WTC11 (cell line): ENCODE results near the gene ZNF367.

Experiments
- CTCF ChIP-seq: fragments of 200-600 bp; IDR thresholded peaks from 2 replicates; pipeline ENCODE4 v1.8.0; 2022; ENCODE audit warnings: antibody characterized with exemption
- USF1 ChIP-seq: sonication (generic); formaldehyde crosslinking; IDR thresholded peaks from 2 replicates; pipeline ENCODE4 v1.8.0; 2022; ENCODE audit warnings: mild to moderate bottlenecking, missing genetic modification reagents

DNA sequence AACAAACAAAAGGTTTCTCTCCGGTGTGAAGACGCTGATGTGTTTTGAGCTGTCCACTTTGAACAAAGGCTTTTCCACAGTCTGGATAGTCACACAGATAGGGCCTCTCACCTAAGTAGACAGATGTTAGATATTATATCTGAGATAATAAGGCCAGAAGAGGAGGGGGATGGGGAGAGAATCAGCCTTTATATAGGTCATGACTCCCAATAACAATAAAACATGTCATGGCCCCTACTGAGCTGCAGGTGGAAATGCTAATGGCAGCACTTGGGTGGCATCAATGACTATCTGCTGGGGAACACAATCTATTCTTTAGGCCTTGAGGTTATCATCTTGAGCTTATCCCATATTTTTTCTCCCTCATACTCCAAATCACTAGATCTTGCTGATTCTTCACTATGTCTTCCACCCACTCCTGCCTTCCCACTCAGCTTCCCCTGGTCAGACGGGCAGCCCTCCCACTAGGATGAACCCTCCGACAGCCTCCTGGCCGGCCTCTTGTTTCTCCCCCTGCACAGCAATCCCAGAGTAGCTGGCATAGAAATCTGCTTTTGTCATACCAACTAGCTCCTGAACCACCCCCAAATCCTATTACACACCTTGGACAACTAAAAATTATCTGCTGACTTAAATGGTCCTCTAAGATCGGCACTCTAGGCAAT, 23.2 kb downstream of the ZNF367 start:
- TF ChIP-seq USF1, result no peak
- no peak for TF ChIP-seq CTCF
